ENCODE data around the gene PRMT7.

GRCh38 chr16:68324336-68324735 is 13.5 kb downstream of the PRMT7 start:
- TF ChIP-seq CTCF (conservative IDR thresholded peaks at IDR 0.05) = no peak
- TF ChIP-seq EZH2 (IDR thresholded peaks at IDR 0.05; ENCODE audit: low read depth) = no peak
